Heart right ventricle (tissue), 16 donors: ENCODE measurements around the gene VPS13A. TPM values are rescaled to one million over a fixed set of nuclear protein-coding genes. Genes with fewer than 3 reads are reported as not detected.
"Not testable (repeated sequence)": the region's sequence is repeated elsewhere in the genome, so short reads cannot be mapped to it uniquely, and the experiment has no call there.

ENCODE experiments used
- ATAC-seq, 8 donors: fragments of 200-7000 bp; cut with Tn5 transposase; one replicate each; pipeline ENCODE4 v1.9.1; 2020; ENCODE audit warnings: mild to moderate bottlenecking in 8 of 8, moderate library complexity in 8 of 8, moderate number of reproducible peaks in 1 of 8
- DNase-seq, 2 donors: peaks; one replicate each; pipeline ENCODE4 v3.0.0-alpha.2; 2020
- H3K27ac ChIP-seq, 10 donors: fragments of 200-600 bp; sonication (generic) in 2 of 10; one replicate each; pipeline versions ENCODE4 v1.5.0 to v1.8.0; 2020 to 2022; ENCODE audit warnings: mild to moderate bottlenecking in 3 of 10
- H3K27me3 ChIP-seq, 7 donors: fragments of 200-600 bp; one replicate each; pipeline ENCODE4 v1.8.0; 2021 to 2022; ENCODE audit warnings: mild to moderate bottlenecking in 2 of 7
- H3K36me3 ChIP-seq, 9 donors: fragments of 200-600 bp; sonication (generic) in 1 of 9; one replicate each; pipeline versions ENCODE4 v1.5.0 to v1.8.0; 2020 to 2022; ENCODE audit warnings: mild to moderate bottlenecking in 2 of 9
- H3K4me1 ChIP-seq, 9 donors: fragments of 200-600 bp; sonication (generic) in 1 of 9; one replicate each; pipeline versions ENCODE4 v1.5.0 to v1.8.0; 2020 to 2022; ENCODE audit warnings: mild to moderate bottlenecking in 4 of 9
- H3K4me3 ChIP-seq, 10 donors: fragments of 200-600 bp; sonication (generic) in 2 of 10; one replicate each; pipeline versions ENCODE4 v1.5.0 to v1.8.0; 2020 to 2022; ENCODE audit warnings: mild to moderate bottlenecking in 7 of 10, moderate library complexity in 2 of 10
- H3K9me3 ChIP-seq, 11 donors: fragments of 200-600 bp in 10 of 11; sonication (generic) in 2 of 11; one replicate each; pipeline versions ENCODE4 v1.5.0 to v1.8.0; 2013 to 2022; ENCODE audit warnings: mild to moderate bottlenecking in 2 of 11, control low read depth in 1 of 11, moderate library complexity in 1 of 11
- WGBS, 2 donors: extraction: QIAGEN DNeasy Blood & Tissue Kit; methylation state at CpG; one replicate each; pipeline ENCODE4 v1.1.7; 2013; ENCODE audit warnings: inconsistent platforms in 1 of 2; 5-methylcytosine and 5-hydroxymethylcytosine counted together
- intact Hi-C, 10 donors: fragments of 100-400 bp; cut with DNase I; formaldehyde crosslinking; loops; one replicate each; pipeline versions ENCODE4 v1.11.1 to v1.14.2; 2022
- polyA plus RNA-seq, 2 donors: library from polyadenylated mRNA; stranded (reverse); fragments of 200-250 nt; gene quantifications; one replicate each; pipeline ENCODE4 v1.2.3, GENCODE V29; 2013
- total RNA-seq, 10 donors: library from RNA; stranded (reverse); fragmentation: NEBNext Ultra II Directional in 3 of 10; extraction: Animal tissue kit (Norgen Biotek cat#: 25700) in 3 of 10; gene quantifications; one replicate each; pipeline versions ENCODE4 v1.2.1 to v1.2.4, GENCODE V29; 2021 to 2023
- TF ChIP-seq, protein P1 (sequence below), 9 donors: fragments of 200-600 bp; sonication (generic) in 2 of 9; IDR thresholded peaks; one replicate each; pipeline versions ENCODE4 v1.5.0 to v1.8.0; 2021 to 2022; ENCODE audit warnings: antibody characterized with exemption in 9 of 9, mild to moderate bottlenecking in 5 of 9, moderate library complexity in 1 of 9
- donor health status: Arrhythmogenic right ventricular cardiomyopathy.
- donor health status: ischemic (EF 13 %, LVEDD 7.1; RV severe dilation, severe dysfunction).
- donor health status: healthy with polysubstance abuse.
- donor health status: DM: no; HTN: yes; CAD: no.
- donor health status: DM: no; HTN: no; CAD: no.
- donor health status: ischemic (EF 25% LVEDD 6.9; RV normal size, moderate dysfunction).
- donor health status: ischemic (EF 25% LVEDD 5.7; RV mildly dilated, moderate dysfunction).
- donor health status: healthy.
- donor health status: DM: yes; HTN: yes; CAD: no.
- donor health status: Ischemic cardiomyopathy.
- donor health status: ischemic (EF 35%, LVEDD 5.7; RV mildly dilated, moderate dysfunction).
- donor health status: nonischemic (EF 11% LVEDD 7.7; RV severe dilation, severe dysfunction).
- donor health status: DM: yes; HTN: yes; CAD: no.
- donor health status: PGD.
- donor health status: ischemic (EF 29% LVEDD 5.4; RV normal size, mild dysfunction).
- donor health status: nonischemic (EF 23%, LVEDD 6.1; RV moderate dilation, normal function).

Gene VPS13A
- total and polyA plus RNA-seq, 12 donors: 6.8 to 53.2 (median 33.6) TPM

DNA sequence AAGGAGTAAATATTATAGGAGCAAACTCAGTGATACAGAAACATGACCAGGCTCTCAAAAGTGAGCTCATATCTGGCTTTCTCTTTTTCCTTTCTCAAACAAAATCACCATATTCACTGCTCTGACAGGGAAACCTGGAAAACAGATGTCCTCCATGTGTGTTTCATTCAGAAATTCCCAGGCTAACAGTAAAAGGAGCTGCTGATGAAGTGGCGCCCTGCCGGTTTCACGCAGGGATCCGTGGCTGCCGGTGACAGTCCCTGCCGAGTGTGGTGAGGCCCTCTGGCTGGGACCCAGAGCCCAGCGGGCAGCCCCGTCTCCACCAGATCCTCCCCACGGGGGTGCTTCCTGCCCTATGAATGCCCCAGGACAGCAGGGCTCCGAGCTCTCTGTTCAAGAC lies 262.7 kb downstream of the VPS13A start:
- ATAC-seq: peak in 7 of 8 donors; percentile 41 to 71 (median 54)

DNA sequence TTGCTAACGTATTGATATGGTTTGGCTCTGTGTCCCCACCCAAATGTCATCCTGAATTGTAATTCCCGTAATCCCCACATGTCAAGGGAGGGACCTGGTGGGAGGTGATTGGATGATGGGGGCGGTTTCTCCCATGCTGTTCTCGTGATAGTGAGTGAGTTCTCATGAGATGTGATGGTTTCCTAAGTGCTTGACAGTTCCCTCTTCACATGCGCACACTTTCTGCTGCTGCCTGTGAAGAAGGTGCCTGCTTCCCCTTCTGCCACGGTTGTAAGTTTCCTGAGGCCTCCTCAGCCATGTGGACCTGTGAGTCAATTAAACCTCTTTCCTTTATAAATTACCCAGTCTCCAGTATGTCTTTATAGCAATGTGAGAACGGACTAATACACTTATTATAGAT lies 263.8 kb downstream of the VPS13A start:
- H3K27ac ChIP-seq, H3K9me3 ChIP-seq, DNase-seq, H3K4me3 ChIP-seq, H3K4me1 ChIP-seq, H3K27me3 ChIP-seq, ATAC-seq, H3K36me3 ChIP-seq: not testable (repeated sequence)
- intact Hi-C loops: loop anchor here in 1 of 10 donors (10.0 kb wide), 1 partner anchor 594 kb away; the partner anchor contains the start of gene GNAQ
- 79 to 84% methylated on average over 7 of the region's 7 CpGs for WGBS, 2 donors

More for the DNA sequence above, 262.7 kb downstream of the VPS13A start:
- no peaks in the 10 kb centered on the region for H3K9me3 ChIP-seq
- H3K36me3 ChIP-seq: no peaks in the 10 kb centered on the region
- peak overlapping the region in 2 of 10 donors; percentile 42 to 45 for H3K27ac ChIP-seq
- peaks cover 0 to 4% (median 0%) of the 10 kb centered on the region in 7 donors for H3K27me3 ChIP-seq
- H3K4me3 ChIP-seq: peak overlapping the region in 1 of 10 donors; percentile 1
- TF ChIP-seq, protein P1, sequence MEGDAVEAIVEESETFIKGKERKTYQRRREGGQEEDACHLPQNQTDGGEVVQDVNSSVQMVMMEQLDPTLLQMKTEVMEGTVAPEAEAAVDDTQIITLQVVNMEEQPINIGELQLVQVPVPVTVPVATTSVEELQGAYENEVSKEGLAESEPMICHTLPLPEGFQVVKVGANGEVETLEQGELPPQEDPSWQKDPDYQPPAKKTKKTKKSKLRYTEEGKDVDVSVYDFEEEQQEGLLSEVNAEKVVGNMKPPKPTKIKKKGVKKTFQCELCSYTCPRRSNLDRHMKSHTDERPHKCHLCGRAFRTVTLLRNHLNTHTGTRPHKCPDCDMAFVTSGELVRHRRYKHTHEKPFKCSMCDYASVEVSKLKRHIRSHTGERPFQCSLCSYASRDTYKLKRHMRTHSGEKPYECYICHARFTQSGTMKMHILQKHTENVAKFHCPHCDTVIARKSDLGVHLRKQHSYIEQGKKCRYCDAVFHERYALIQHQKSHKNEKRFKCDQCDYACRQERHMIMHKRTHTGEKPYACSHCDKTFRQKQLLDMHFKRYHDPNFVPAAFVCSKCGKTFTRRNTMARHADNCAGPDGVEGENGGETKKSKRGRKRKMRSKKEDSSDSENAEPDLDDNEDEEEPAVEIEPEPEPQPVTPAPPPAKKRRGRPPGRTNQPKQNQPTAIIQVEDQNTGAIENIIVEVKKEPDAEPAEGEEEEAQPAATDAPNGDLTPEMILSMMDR (IDR thresholded peaks at IDR 0.05): no peak
- intact Hi-C loops: loop anchor here in 1 of 10 donors (10.0 kb wide), 1 partner anchor 595 kb away; the partner anchor contains the start of gene GNAQ
- H3K4me1 ChIP-seq: peaks cover 0 to 11% (median 0%) of the 10 kb centered on the region in 9 donors
- WGBS, 2 donors: 22 to 25% methylated on average over 10 of the region's 10 CpGs
- DNase-seq: no peak

DNA sequence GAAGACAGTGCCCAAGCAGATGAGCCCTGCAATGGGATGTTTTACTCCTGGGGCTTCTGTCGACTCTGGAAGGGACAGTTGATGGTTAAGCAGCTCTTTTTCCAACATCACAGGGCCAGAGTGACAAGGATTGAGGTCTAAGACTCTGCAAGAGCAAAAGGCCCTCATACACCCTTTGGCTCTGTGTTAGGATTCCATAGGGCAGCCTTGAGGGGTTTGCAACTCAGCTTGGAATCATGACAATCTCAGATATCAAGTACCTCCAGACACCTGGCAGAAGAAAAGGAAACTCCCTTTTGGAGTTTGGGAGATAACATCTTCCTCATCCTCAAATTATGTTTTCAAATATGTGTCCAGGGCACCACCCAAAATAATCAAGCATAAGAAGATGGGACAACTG lies 265.1 kb downstream of the VPS13A start:
- Histone ChIP-seq H3K27ac (no peak overlapping the region), H3K4me3 (no peak overlapping the region), H3K27me3 (peaks cover 0 to 4% (median 0%) of the 10 kb centered on the region in 7 donors), H3K9me3 (peaks cover 0 to 2% (median 0%) of the 10 kb centered on the region in 11 donors), H3K36me3 (no peaks in the 10 kb centered on the region), H3K4me1 (peaks cover 0 to 9% (median 0%) of the 10 kb centered on the region in 9 donors)
- 71 to 76% methylated on average over 1 of the region's 1 CpG for WGBS, 2 donors
- ATAC-seq: no peak
- no peak for DNase-seq
- TF ChIP-seq, protein P1 (IDR thresholded peaks at IDR 0.05): no peak
- intact Hi-C loops: loop anchor here in 1 of 10 donors (10.0 kb wide), 1 partner anchor 592 kb away; the partner anchor contains the start of gene GNAQ

DNA sequence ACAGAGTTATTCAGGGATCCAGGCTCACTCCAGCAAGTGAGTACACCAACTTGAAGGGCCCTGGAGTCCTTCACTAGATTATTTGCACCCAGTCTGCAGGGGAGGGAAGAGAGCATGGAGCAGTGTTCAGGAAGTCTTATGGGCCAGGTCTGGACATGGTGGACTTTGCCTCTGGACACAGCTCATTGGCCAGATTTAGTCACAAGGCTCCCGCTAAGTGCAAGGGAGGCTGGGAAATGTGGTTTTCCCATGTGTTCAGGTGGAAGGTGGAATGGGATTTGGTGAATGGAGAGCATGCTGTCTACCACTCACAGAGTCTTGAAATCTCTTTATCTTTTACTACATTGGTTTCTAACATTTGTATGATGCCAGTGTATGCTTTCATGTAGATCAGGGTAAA lies 270.3 kb downstream of the VPS13A start:
- intact Hi-C loops: loop anchor here in 1 of 10 donors (10.0 kb wide), 1 partner anchor 587 kb away; the partner anchor contains the start of gene GNAQ
- ATAC-seq: no peak
- WGBS, 2 donors: 98 to 100% methylated on average over 1 of the region's 1 CpG

More for the DNA sequence above, 270.3 kb downstream of the VPS13A start:
- Histone ChIP-seq H3K4me1 (peaks cover 0 to 2% (median 0%) of the 10 kb centered on the region in 9 donors), H3K27ac (no peak overlapping the region), H3K27me3 (no peaks in the 10 kb centered on the region), H3K4me3 (no peak overlapping the region), H3K36me3 (no peaks in the 10 kb centered on the region), H3K9me3 (peaks cover 0 to 7% (median 0%) of the 10 kb centered on the region in 11 donors)
- no peak for DNase-seq
- TF ChIP-seq, protein P1 (IDR thresholded peaks at IDR 0.05): no peak
